ENCODE results near the gene NIT2. TPM values are rescaled to one million over a fixed set of nuclear protein-coding genes. Genes with fewer than 3 reads are reported as not detected.

Gene NIT2
- total and polyA plus RNA-seq, 2 experiments from 2014 or later: 35.6 to 84.0 TPM

- peak; percentile 35 for DNase-seq
- H3K27me3 ChIP-seq (replicated peaks; ENCODE audit: insufficient read depth): no peaks in the 10 kb centered on the region
- no peak overlapping the region for H3K4me2 ChIP-seq (ENCODE audit: unreplicated experiment)
- H3K36me3 ChIP-seq (ENCODE audit: low read depth): 0 out of 2 replicates have a peak, but pooled peaks cover 16% of the 10 kb centered on the region
- TF ChIP-seq EZH2 (IDR thresholded peaks at IDR 0.05; ENCODE audit: insufficient read depth, poor library complexity, severe bottlenecking) (no peak), EZH2phosphoT487 (IDR thresholded peaks at IDR 0.05; ENCODE audit: insufficient read depth, low read depth) (no peak)
- H3K4me3 ChIP-seq: no peak overlapping the region
- 84% methylated on average over 10 of the region's 10 CpGs for WGBS, 2 experiments (ENCODE audit: low coverage in 1 of 2, low lambda C conversion rate in 2 of 2, missing lambda C conversion rate in 2 of 2)
- no peaks in the 10 kb centered on the region for H3K79me2 ChIP-seq (ENCODE audit: insufficient read depth)
- no peaks in the 10 kb centered on the region for H3K9me3 ChIP-seq (ENCODE audit: low read depth)
- no peak overlapping the region for H3K9ac ChIP-seq
- H2AFZ ChIP-seq: no peak overlapping the region
- in situ Hi-C loops (cut with MboI): no loop called here
- no peaks in the 10 kb centered on the region for H3K9me2 ChIP-seq (ENCODE audit: insufficient read depth)
- H3F3A ChIP-seq (ENCODE audit: insufficient read depth): no peaks in the 10 kb centered on the region
- no peaks in the 10 kb centered on the region for H4K20me1 ChIP-seq (ENCODE audit: insufficient read depth)
- no peaks in the 10 kb centered on the region for H3K4me1 ChIP-seq (ENCODE audit: insufficient read depth)
- H3K27ac ChIP-seq: no peak overlapping the region
Observed at GRCh38 chr3:100352296-100353231, 18.0 kb downstream of the NIT2 start.

DNA sequence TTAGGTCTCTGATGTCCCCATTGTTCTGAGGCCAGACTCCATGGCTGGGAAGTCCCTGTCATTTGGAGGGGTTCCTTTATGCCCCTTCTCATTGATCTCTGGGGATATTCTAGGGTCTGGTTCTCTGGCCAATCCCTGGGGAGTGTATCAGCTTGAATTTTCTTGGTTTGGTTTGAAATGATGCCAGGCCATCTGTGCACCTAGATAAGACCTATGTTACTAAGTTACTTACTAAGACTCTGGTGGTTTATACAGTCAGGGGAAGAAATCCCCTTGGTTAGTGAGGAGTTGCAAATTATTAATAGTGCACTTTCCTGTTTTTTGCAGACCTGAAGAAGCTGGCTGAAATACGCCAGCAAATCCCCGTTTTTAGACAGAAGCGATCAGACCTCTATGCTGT lies 20.3 kb downstream of the NIT2 start:
- no peak for TF ChIP-seq EZH2phosphoT487 (IDR thresholded peaks at IDR 0.05; ENCODE audit: insufficient read depth, low read depth)
- in situ Hi-C loops (cut with MboI): no loop called here
- no peaks in the 10 kb centered on the region for H3K79me2 ChIP-seq (ENCODE audit: insufficient read depth)

DNA sequence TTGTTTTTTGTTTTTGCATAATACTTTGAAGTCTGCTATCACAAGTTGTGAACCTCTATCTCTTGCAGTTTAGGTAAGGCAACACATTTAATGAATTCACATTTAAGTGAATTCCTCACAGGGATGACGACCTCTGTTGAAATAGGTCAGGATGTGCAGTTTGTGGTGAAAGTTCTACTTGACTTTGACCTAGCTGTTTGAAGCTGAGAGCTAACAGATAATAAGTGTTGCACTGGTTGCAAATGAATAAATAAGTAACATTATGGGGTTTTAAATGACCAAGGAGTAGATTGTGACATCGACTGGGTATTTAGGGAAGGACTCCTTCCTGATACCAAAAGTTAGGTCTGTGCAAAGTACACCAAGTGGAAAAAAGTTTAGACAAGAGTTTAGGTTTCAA lies 23.9 kb downstream of the NIT2 start:
- Histone ChIP-seq H3K27me3 (replicated peaks; ENCODE audit: insufficient read depth) (no peaks in the 10 kb centered on the region), H3K9me2 (ENCODE audit: insufficient read depth) (no peaks in the 10 kb centered on the region), H4K20me1 (ENCODE audit: insufficient read depth) (no peaks in the 10 kb centered on the region), H3K36me3 (ENCODE audit: low read depth) (peaks cover 20% of the 10 kb centered on the region), H3K79me2 (ENCODE audit: insufficient read depth) (no peaks in the 10 kb centered on the region), H3F3A (ENCODE audit: insufficient read depth) (peaks cover 18% of the 10 kb centered on the region; the same call in 1 of the 2 replicates), H3K4me3 (no peak overlapping the region), H3K9ac (no peak overlapping the region), H3K4me1 (ENCODE audit: insufficient read depth) (no peaks in the 10 kb centered on the region), H3K4me2 (ENCODE audit: unreplicated experiment) (no peak overlapping the region), H3K9me3 (ENCODE audit: low read depth) (no peaks in the 10 kb centered on the region), H3K27ac (no peak overlapping the region), H2AFZ (no peak overlapping the region)
- in situ Hi-C loops (cut with MboI): no loop called here
- 77 to 84% methylated on average over 2 of the region's 2 CpGs for WGBS, 2 experiments (ENCODE audit: low coverage in 1 of 2, low lambda C conversion rate in 2 of 2, missing lambda C conversion rate in 2 of 2)
- DNase-seq: no peak
- TF ChIP-seq EZH2phosphoT487 (IDR thresholded peaks at IDR 0.05; ENCODE audit: insufficient read depth, low read depth) (no peak), EZH2 (IDR thresholded peaks at IDR 0.05; ENCODE audit: insufficient read depth, poor library complexity, severe bottlenecking) (no peak)

More for the DNA sequence above, 20.3 kb downstream of the NIT2 start:
- Histone ChIP-seq H3K4me3 (no peak overlapping the region), H3K27ac (no peak overlapping the region), H3K9me3 (ENCODE audit: low read depth) (no peaks in the 10 kb centered on the region), H2AFZ (no peak overlapping the region), H3F3A (ENCODE audit: insufficient read depth) (peaks cover 17% of the 10 kb centered on the region; the same call in 1 of the 2 replicates), H3K36me3 (ENCODE audit: low read depth) (0 out of 2 replicates have a peak, but pooled peaks cover 8% of the 10 kb centered on the region), H3K9ac (no peak overlapping the region), H3K4me2 (ENCODE audit: unreplicated experiment) (no peak overlapping the region), H3K9me2 (ENCODE audit: insufficient read depth) (no peaks in the 10 kb centered on the region), H3K4me1 (ENCODE audit: insufficient read depth) (no peaks in the 10 kb centered on the region), H4K20me1 (ENCODE audit: insufficient read depth) (no peaks in the 10 kb centered on the region), H3K27me3 (replicated peaks; ENCODE audit: insufficient read depth) (no peaks in the 10 kb centered on the region)
- no peak for DNase-seq
- WGBS, 2 experiments (ENCODE audit: low coverage in 1 of 2, low lambda C conversion rate in 2 of 2, missing lambda C conversion rate in 2 of 2): 95 to 100% methylated on average over 3 of the region's 3 CpGs

DNA sequence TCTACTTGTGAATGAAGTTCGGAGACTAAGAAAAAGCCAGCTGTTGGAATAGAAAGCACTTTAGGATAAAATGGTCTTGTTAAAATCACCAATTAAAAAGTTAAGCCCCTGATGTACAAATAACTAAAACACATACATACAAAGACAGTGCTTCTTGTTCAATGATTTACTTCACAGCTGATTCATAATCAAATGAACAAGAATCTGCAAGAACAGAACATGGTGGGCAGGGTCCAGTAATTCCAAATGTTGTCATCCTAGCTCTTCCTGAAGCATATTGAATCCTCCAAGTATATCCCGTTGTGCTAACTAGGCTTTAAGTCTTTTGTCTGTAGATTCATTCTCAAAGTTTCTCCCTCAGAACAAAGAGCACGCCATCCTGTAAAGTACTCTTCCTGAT lies 24.5 kb downstream of the NIT2 start:
- Histone ChIP-seq H3K4me3 (no peak overlapping the region), H3K4me2 (ENCODE audit: unreplicated experiment) (no peak overlapping the region), H4K20me1 (ENCODE audit: insufficient read depth) (no peaks in the 10 kb centered on the region), H3K27ac (no peak overlapping the region), H3K27me3 (replicated peaks; ENCODE audit: insufficient read depth) (no peaks in the 10 kb centered on the region), H3F3A (ENCODE audit: insufficient read depth) (peaks cover 18% of the 10 kb centered on the region; the same call in 1 of the 2 replicates), H3K4me1 (ENCODE audit: insufficient read depth) (no peaks in the 10 kb centered on the region), H3K79me2 (ENCODE audit: insufficient read depth) (no peaks in the 10 kb centered on the region), H3K9me2 (ENCODE audit: insufficient read depth) (no peaks in the 10 kb centered on the region), H2AFZ (no peak overlapping the region), H3K36me3 (ENCODE audit: low read depth) (peaks cover 21% of the 10 kb centered on the region), H3K9me3 (ENCODE audit: low read depth) (no peaks in the 10 kb centered on the region), H3K9ac (no peak overlapping the region)
- WGBS, 2 experiments (ENCODE audit: low coverage in 1 of 2, low lambda C conversion rate in 2 of 2, missing lambda C conversion rate in 2 of 2): 60 to 61% methylated on average over 3 of the region's 3 CpGs
- DNase-seq: no peak
- in situ Hi-C loops (cut with MboI): no loop called here
- TF ChIP-seq EZH2phosphoT487 (IDR thresholded peaks at IDR 0.05; ENCODE audit: insufficient read depth, low read depth) (no peak), EZH2 (IDR thresholded peaks at IDR 0.05; ENCODE audit: insufficient read depth, poor library complexity, severe bottlenecking) (no peak)
